MM.1S (cell line): ENCODE results near the gene PRCP.
"Not testable (repeated sequence)": the region's sequence is repeated elsewhere in the genome, so short reads cannot be mapped to it uniquely, and the experiment has no call there.

Experiments used
- DNase-seq: peaks from one replicate; pipeline ENCODE4 v3.0.0-alpha.2; 2015
- H2AFZ ChIP-seq: fragments of 300-600 bp; sonication (generic); 2 replicates; pipeline ENCODE4 v1.6.0; 2016; ENCODE audit warnings: antibody characterized with exemption, low read length
- H3F3A ChIP-seq: fragments of 300-600 bp; sonication (generic); 2 replicates; pipeline ENCODE4 v1.6.1; 2016; ENCODE audit warnings: mild to moderate bottlenecking, antibody characterized with exemption, low read length, moderate library complexity, mixed read lengths; ENCODE audit not compliant: insufficient read depth
- H3K27ac ChIP-seq: fragments of 300-600 bp; sonication (generic); 2 replicates; pipeline ENCODE4 v1.5.1; 2016; ENCODE audit warnings: mild to moderate bottlenecking, low read length
- H3K27me3 ChIP-seq: fragments of 300-600 bp; sonication (generic); replicated peaks from 2 replicates; pipeline ENCODE4 v1.6.0; 2016; ENCODE audit warnings: low read length; ENCODE audit not compliant: insufficient read depth
- H3K36me3 ChIP-seq: fragments of 300-600 bp; sonication (generic); replicated peaks from 2 replicates; pipeline ENCODE4 v1.6.1; 2016; ENCODE audit warnings: mild to moderate bottlenecking, low read length, mixed read lengths; ENCODE audit not compliant: insufficient read depth
- H3K4me1 ChIP-seq: fragments of 300-600 bp; sonication (generic); 2 replicates; pipeline ENCODE4 v1.6.1; 2016; ENCODE audit warnings: low read length, mixed read lengths
- H3K4me2 ChIP-seq: fragments of 300-600 bp; sonication (generic); 2 replicates; pipeline ENCODE4 v1.6.0; 2016; ENCODE audit warnings: low read depth, low read length
- H3K4me3 ChIP-seq: fragments of 300-600 bp; sonication (generic); 2 replicates; pipeline ENCODE4 v1.5.1; 2016; ENCODE audit warnings: low read length, mixed read lengths
- H3K79me2 ChIP-seq: fragments of 300-600 bp; sonication (generic); 2 replicates; pipeline ENCODE4 v1.6.1; 2016; ENCODE audit warnings: mixed run types, low read length, mixed read lengths
- H3K9ac ChIP-seq: fragments of 300-600 bp; sonication (generic); 2 replicates; pipeline ENCODE4 v1.6.1; 2016; ENCODE audit warnings: low read length, mixed read lengths
- H3K9me2 ChIP-seq: fragments of 300-600 bp; sonication (generic); replicated peaks from 2 replicates; pipeline ENCODE4 v1.6.1; 2016; ENCODE audit warnings: mild to moderate bottlenecking, low read length, mixed read lengths; ENCODE audit not compliant: insufficient read depth
- H3K9me3 ChIP-seq: fragments of 300-600 bp; sonication (generic); replicated peaks from 2 replicates; pipeline ENCODE4 v1.6.1; 2016; ENCODE audit warnings: mild to moderate bottlenecking, low read length, mixed read lengths; ENCODE audit not compliant: insufficient read depth
- H4K20me1 ChIP-seq: fragments of 300-600 bp; sonication (generic); 2 replicates; pipeline ENCODE4 v1.6.1; 2016; ENCODE audit warnings: mild to moderate bottlenecking, low read length, moderate library complexity, mixed read lengths; ENCODE audit not compliant: insufficient read depth
- EZH2 ChIP-seq: fragments of 300-600 bp; sonication (generic); optimal IDR thresholded peaks from 2 replicates; pipeline ENCODE3; 2017; ENCODE audit warnings: low read depth, mild to moderate bottlenecking, antibody characterized with exemption, low read length, mixed read lengths
- EZH2phosphoT487 ChIP-seq: fragments of 300-600 bp; sonication (generic); IDR thresholded peaks from 2 replicates; pipeline ENCODE4 v1.6.1; 2018; ENCODE audit warnings: antibody characterized with exemption, low read length
- TF ChIP-seq, protein P1 (sequence below): fragments of 300-600 bp; sonication (generic); IDR thresholded peaks from 2 replicates; pipeline ENCODE4 v1.5.1; 2016; ENCODE audit warnings: antibody characterized with exemption, low read length, mixed read lengths

PRCP gene

DNA sequence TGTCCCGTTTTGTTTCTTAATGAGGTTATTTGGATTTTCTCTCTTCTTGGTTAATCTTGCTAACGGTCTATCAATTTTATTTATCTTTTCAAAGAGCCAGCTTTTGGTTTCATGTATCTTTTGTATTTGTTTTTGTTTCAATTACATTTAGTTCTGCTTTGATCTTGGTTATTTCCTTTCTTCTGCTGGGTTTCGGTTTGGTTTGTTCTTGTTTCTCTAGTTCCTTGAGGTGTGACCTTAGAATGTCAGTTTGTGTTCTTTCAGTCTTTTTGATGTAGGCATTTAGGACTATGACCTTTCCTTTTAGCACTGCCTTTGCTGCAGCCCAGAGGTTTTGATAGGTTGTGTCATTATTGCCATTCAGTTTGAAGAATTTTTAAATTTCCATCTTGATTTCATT, 20.0 kb upstream of the PRCP start:
- H3K9me2 ChIP-seq, H3K9me3 ChIP-seq, H3F3A ChIP-seq, H3K36me3 ChIP-seq, H4K20me1 ChIP-seq, H2AFZ ChIP-seq, H3K4me3 ChIP-seq, H3K27me3 ChIP-seq, H3K9ac ChIP-seq: not testable (repeated sequence)
- Histone ChIP-seq H3K79me2 (peaks cover 24% of the 10 kb centered on the region), H3K4me2 (peak overlapping the region; percentile 29), H3K4me1 (peaks cover 20% of the 10 kb centered on the region), H3K27ac (peak overlapping the region; percentile 60; the same call in 1 of the 2 replicates)
- peak; percentile 72 for DNase-seq

DNA sequence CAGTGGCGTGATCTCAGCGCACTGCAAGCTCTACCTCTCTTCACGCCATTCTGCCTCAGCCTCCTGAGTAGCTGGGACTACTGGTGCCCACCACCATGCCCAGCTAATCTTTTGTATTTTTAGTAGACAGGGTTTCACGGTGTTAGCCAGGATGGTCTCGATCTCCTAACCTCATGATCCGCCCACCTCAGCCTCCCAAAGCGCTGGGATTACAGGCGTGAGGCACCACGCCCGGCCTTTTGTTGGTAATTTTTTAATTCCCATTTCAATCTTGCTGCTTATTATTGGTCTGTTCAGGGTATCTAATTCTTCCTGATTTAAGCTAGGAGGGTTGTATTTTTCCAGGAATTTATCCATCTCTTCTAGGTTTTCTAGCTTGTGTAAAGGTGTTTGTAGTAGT, 19.6 kb upstream of the PRCP start:
- not testable (repeated sequence) for H3K36me3 ChIP-seq, H3K27me3 ChIP-seq, H3K9me2 ChIP-seq, H3F3A ChIP-seq, H3K9ac ChIP-seq, H3K4me3 ChIP-seq, H3K9me3 ChIP-seq, DNase-seq, H2AFZ ChIP-seq, H4K20me1 ChIP-seq
- Histone ChIP-seq H3K27ac (peak overlapping the region; percentile 60; the same call in 1 of the 2 replicates), H3K4me1 (peaks cover 20% of the 10 kb centered on the region), H3K79me2 (peaks cover 24% of the 10 kb centered on the region), H3K4me2 (peak overlapping the region; percentile 29; the same call in 1 of the 2 replicates)

DNA sequence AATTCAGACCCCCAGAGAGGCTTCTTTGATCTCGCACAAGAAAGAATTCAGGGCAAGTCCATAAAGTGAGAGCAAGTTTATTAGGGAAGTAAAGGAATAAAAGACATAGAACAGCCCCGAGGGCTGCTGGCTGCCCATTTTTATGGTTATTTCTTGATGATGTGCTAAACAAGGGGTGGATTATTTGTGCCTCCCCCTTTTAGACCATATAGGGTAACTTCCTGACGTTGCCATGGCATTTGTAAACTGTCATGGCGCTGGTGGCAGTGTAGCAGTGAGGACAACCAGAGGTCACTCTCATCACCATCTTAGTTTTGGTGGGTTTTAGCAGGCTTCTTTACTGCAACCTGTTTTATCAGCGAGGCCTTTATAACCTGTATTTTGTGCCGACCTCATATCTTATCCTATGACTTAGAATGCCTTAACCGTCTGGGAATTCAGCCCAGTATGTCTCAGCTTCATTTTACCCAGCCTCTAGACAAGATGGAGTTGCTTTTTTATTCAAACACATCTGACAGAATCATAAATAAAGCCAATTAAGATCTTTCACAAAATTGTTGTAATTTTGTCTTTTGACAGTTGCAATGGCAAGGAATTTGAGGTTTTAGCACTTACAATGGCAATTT, 8.9 kb upstream of the PRCP start:
- Histone ChIP-seq H4K20me1 (no peaks in the 10 kb centered on the region), H3K4me3 (no peak overlapping the region), H3K9ac (no peak overlapping the region), H3K4me2 (no peak overlapping the region), H3K9me2 (no peaks in the 10 kb centered on the region), H3K27me3 (no peaks in the 10 kb centered on the region), H3K9me3 (no peaks in the 10 kb centered on the region), H3K36me3 (no peaks in the 10 kb centered on the region), H3K79me2 (peaks cover 79% of the 10 kb centered on the region), H2AFZ (no peak overlapping the region), H3F3A (no peaks in the 10 kb centered on the region), H3K27ac (no peak overlapping the region), H3K4me1 (peaks cover 13% of the 10 kb centered on the region)
- no peak for DNase-seq
- TF ChIP-seq, protein P1, sequence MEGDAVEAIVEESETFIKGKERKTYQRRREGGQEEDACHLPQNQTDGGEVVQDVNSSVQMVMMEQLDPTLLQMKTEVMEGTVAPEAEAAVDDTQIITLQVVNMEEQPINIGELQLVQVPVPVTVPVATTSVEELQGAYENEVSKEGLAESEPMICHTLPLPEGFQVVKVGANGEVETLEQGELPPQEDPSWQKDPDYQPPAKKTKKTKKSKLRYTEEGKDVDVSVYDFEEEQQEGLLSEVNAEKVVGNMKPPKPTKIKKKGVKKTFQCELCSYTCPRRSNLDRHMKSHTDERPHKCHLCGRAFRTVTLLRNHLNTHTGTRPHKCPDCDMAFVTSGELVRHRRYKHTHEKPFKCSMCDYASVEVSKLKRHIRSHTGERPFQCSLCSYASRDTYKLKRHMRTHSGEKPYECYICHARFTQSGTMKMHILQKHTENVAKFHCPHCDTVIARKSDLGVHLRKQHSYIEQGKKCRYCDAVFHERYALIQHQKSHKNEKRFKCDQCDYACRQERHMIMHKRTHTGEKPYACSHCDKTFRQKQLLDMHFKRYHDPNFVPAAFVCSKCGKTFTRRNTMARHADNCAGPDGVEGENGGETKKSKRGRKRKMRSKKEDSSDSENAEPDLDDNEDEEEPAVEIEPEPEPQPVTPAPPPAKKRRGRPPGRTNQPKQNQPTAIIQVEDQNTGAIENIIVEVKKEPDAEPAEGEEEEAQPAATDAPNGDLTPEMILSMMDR, result no peak
- TF ChIP-seq EZH2 (no peak), EZH2phosphoT487 (no peak)

DNA sequence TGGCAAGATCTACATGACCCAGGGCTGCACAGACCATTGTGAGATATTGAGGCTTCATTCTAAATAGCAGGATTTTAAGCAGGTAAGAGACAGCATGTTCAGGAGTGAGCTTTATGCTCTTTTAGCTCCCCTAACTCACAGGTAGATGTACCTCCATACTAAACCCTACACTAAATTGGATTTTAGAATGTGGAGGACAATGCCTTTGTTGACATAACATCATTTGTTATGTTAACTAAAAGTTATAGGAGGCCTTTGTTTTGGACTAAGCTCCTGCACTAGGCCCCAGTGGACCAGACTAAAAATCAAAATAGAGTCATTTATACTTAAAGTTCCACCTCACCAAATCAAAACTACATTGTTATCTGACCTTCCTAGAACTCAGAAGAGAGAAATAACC, 8.1 kb upstream of the PRCP start:
- no peaks in the 10 kb centered on the region for H3K9me3 ChIP-seq
- no peak overlapping the region for H3K27ac ChIP-seq
- peaks cover 13% of the 10 kb centered on the region for H3K4me1 ChIP-seq
- H3K27me3 ChIP-seq, result no peaks in the 10 kb centered on the region
- TF ChIP-seq, protein P1, result no peak
- TF ChIP-seq EZH2phosphoT487 (no peak), EZH2 (no peak)
- no peak overlapping the region for H3K9ac ChIP-seq
- no peaks in the 10 kb centered on the region for H3F3A ChIP-seq
- H3K4me3 ChIP-seq, result no peak overlapping the region
- peaks cover 86% of the 10 kb centered on the region for H3K79me2 ChIP-seq
- H4K20me1 ChIP-seq, result no peaks in the 10 kb centered on the region
- H3K9me2 ChIP-seq, result no peaks in the 10 kb centered on the region
- H3K36me3 ChIP-seq, result no peaks in the 10 kb centered on the region
- H3K4me2 ChIP-seq, result no peak overlapping the region
- H2AFZ ChIP-seq, result no peak overlapping the region
- no peak for DNase-seq
